Loucy (cell line): ENCODE results near the gene SPIN1.

Source experiments
- EZH2phosphoT487 ChIP-seq: fragments of 200-600 bp; IDR thresholded peaks from 2 replicates; pipeline ENCODE4 v1.6.1; 2018; ENCODE audit warnings: antibody characterized with exemption, mild to moderate bottlenecking, moderate library complexity, borderline replicate concordance
- TF ChIP-seq, protein P1 (sequence below): fragments of 200-600 bp; sonication (generic); conservative IDR thresholded peaks from 2 replicates; pipeline ENCODE4 v1.5.1; 2014; ENCODE audit warnings: mild to moderate bottlenecking, antibody characterized with exemption, low read length

- TF ChIP-seq, protein P1, sequence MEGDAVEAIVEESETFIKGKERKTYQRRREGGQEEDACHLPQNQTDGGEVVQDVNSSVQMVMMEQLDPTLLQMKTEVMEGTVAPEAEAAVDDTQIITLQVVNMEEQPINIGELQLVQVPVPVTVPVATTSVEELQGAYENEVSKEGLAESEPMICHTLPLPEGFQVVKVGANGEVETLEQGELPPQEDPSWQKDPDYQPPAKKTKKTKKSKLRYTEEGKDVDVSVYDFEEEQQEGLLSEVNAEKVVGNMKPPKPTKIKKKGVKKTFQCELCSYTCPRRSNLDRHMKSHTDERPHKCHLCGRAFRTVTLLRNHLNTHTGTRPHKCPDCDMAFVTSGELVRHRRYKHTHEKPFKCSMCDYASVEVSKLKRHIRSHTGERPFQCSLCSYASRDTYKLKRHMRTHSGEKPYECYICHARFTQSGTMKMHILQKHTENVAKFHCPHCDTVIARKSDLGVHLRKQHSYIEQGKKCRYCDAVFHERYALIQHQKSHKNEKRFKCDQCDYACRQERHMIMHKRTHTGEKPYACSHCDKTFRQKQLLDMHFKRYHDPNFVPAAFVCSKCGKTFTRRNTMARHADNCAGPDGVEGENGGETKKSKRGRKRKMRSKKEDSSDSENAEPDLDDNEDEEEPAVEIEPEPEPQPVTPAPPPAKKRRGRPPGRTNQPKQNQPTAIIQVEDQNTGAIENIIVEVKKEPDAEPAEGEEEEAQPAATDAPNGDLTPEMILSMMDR, result no peak
- no peak for TF ChIP-seq EZH2phosphoT487
Observed at GRCh38 chr9:88498880-88499279, 110.6 kb downstream of the SPIN1 start.
